Tibial artery (tissue), 4 donors: ENCODE data around the gene NDUFA13.

Experiments
- DNase-seq, 2 donors: peaks; one replicate each; pipeline ENCODE4 v3.0.0-alpha.2; 2019
- H3K27ac ChIP-seq, 2 donors: fragments of 200-600 bp; sonication (generic) in 1 of 2; 1 replicate in 1 of 2; 2 replicates in 1 of 2; pipeline ENCODE4 v1.5.1; 2018 to 2019; ENCODE audit warnings: mild to moderate bottlenecking in 1 of 2
- H3K27me3 ChIP-seq, 2 donors: fragments of 200-600 bp; sonication (generic) in 1 of 2; one replicate each; pipeline versions ENCODE4 v1.5.1 to v1.6.0; 2016 to 2019
- H3K36me3 ChIP-seq, 3 donors: fragments of 200-600 bp; sonication (generic) in 2 of 3; one replicate each; pipeline ENCODE4 v1.5.1; 2016 to 2019; ENCODE audit warnings: mild to moderate bottlenecking in 2 of 3
- H3K4me1 ChIP-seq, 4 donors: fragments of 200-600 bp; sonication (generic) in 2 of 4; 1 replicate in 3 of 4; 2 replicates in 1 of 4; pipeline ENCODE4 v1.5.1; 2016 to 2019
- H3K4me3 ChIP-seq, 2 donors: fragments of 200-600 bp; sonication (generic) in 1 of 2; 1 replicate in 1 of 2; 2 replicates in 1 of 2; pipeline ENCODE4 v1.5.1; 2018 to 2019; ENCODE audit warnings: mild to moderate bottlenecking in 2 of 2
- H3K9me3 ChIP-seq, 3 donors: fragments of 200-600 bp; sonication (generic) in 1 of 3; one replicate each; pipeline ENCODE4 v1.5.1; 2016 to 2019
- CTCF ChIP-seq, 2 experiments: fragments of 200-600 bp in 1 of 2; fragments of 450-650 bp in 1 of 2; IDR thresholded peaks; one replicate each; pipeline ENCODE4 v1.5.1; 2017 to 2019; ENCODE audit warnings: antibody characterized with exemption in 2 of 2, mild to moderate bottlenecking in 1 of 2, moderate library complexity in 1 of 2
- intact Hi-C: fragments of 100-400 bp; cut with DNase I; formaldehyde crosslinking; loops from one replicate; pipeline ENCODE4 v1.15.0; 2023; ENCODE audit warnings: low total_unique reads

Gene NDUFA13

GRCh38 chr19:19507354-19507753 lies 8.7 kb upstream of the NDUFA13 start:
- no peak for DNase-seq
- Histone ChIP-seq H3K4me3 (no peak overlapping the region), H3K36me3 (peaks cover 31 to 49% (median 34%) of the 10 kb centered on the region in 3 donors), H3K4me1 (no peaks in the 10 kb centered on the region), H3K27me3 (no peaks in the 10 kb centered on the region), H3K9me3 (no peaks in the 10 kb centered on the region), H3K27ac (no peak overlapping the region)
- no peak for TF ChIP-seq CTCF (IDR thresholded peaks at IDR 0.05)
- intact Hi-C loops = no loop called here

GRCh38 chr19:19508217-19508616 lies 7.8 kb upstream of the NDUFA13 start:
- no peaks in the 10 kb centered on the region for H3K9me3 ChIP-seq
- no peak overlapping the region for H3K4me3 ChIP-seq
- no peak for TF ChIP-seq CTCF (IDR thresholded peaks at IDR 0.05)
- no peaks in the 10 kb centered on the region for H3K27me3 ChIP-seq
- no peak overlapping the region for H3K27ac ChIP-seq
- DNase-seq = no peak
- H3K36me3 ChIP-seq = peaks cover 25 to 40% (median 26%) of the 10 kb centered on the region in 3 donors
- no peaks in the 10 kb centered on the region for H3K4me1 ChIP-seq
- intact Hi-C loops = no loop called here

- intact Hi-C loops = no loop called here
- no peaks in the 10 kb centered on the region for H3K9me3 ChIP-seq
- H3K4me3 ChIP-seq = no peak overlapping the region
- H3K36me3 ChIP-seq = peaks cover 14 to 18% (median 16%) of the 10 kb centered on the region in 3 donors
- peaks cover 0 to 11% (median 2%) of the 10 kb centered on the region in 4 donors for H3K4me1 ChIP-seq
- no peaks in the 10 kb centered on the region for H3K27me3 ChIP-seq
- no peak for DNase-seq
- H3K27ac ChIP-seq = no peak overlapping the region
- TF ChIP-seq CTCF (IDR thresholded peaks at IDR 0.05) = no peak
Measured at GRCh38 chr19:19510432-19510831, 5.6 kb upstream of the NDUFA13 start.

- Histone ChIP-seq H3K27me3 (no peaks in the 10 kb centered on the region), H3K27ac (no peak overlapping the region), H3K36me3 (no peaks in the 10 kb centered on the region), H3K9me3 (no peaks in the 10 kb centered on the region), H3K4me3 (peak overlapping the region; percentile 19 to 35), H3K4me1 (peaks cover 0 to 32% (median 21%) of the 10 kb centered on the region in 4 donors)
- TF ChIP-seq CTCF (IDR thresholded peaks at IDR 0.05) = no peak
- no peak for DNase-seq
- intact Hi-C loops = no loop called here
Measured at GRCh38 chr19:19513682-19514081, 2.3 kb upstream of the NDUFA13 start.

GRCh38 chr19:19514215-19514657 lies 1.8 kb upstream of the NDUFA13 start:
- TF ChIP-seq CTCF (IDR thresholded peaks at IDR 0.05) = no peak
- Histone ChIP-seq H3K4me1 (peaks cover 0 to 32% (median 23%) of the 10 kb centered on the region in 4 donors), H3K27me3 (no peaks in the 10 kb centered on the region), H3K9me3 (no peaks in the 10 kb centered on the region), H3K36me3 (peaks cover 0 to 4% (median 2%) of the 10 kb centered on the region in 3 donors), H3K4me3 (peak overlapping the region; percentile 19 to 35), H3K27ac (no peak overlapping the region)
- peak in 1 of 2 donors; percentile 83 for DNase-seq
- intact Hi-C loops = no loop called here
